GM12878 (cell line): ENCODE results near the gene CGGBP1.

Source experiments
- BHLHE40 ChIP-seq, 2 experiments: fragments of 450-650 bp in 1 of 2; IDR thresholded peaks; 2 replicates each; pipeline ENCODE4 v1.6.1; 2011 to 2017; ENCODE audit warnings: low read depth in 2 of 2, borderline replicate concordance in 1 of 2, improper control_type of control experiment in 1 of 2, low read length in 1 of 2, mild to moderate bottlenecking in 1 of 2
- EZH2 ChIP-seq: IDR thresholded peaks from 2 replicates; pipeline ENCODE4 v1.6.1; 2012; ENCODE audit warnings: low read depth, mild to moderate bottlenecking, control low read depth, inconsistent platforms, low read length, borderline replicate concordance; ENCODE audit not compliant: control insufficient read depth
- HDGF ChIP-seq: fragments of 450-650 bp; IDR thresholded peaks from 2 replicates; pipeline ENCODE4 v1.6.1; 2016; ENCODE audit warnings: antibody characterized with exemption
- PKNOX1 ChIP-seq: fragments of 450-650 bp; IDR thresholded peaks from 2 replicates; pipeline ENCODE4 v1.6.1; 2016; ENCODE audit warnings: mild to moderate bottlenecking
- POLR2A ChIP-seq: IDR thresholded peaks from 2 replicates; pipeline ENCODE4 v1.6.1; 2011; ENCODE audit warnings: low read depth, mild to moderate bottlenecking, low read length
- RAD21 ChIP-seq: IDR thresholded peaks from 2 replicates; pipeline ENCODE4 v1.6.1; 2011; ENCODE audit warnings: mild to moderate bottlenecking, low read depth, low read length, moderate library complexity; ENCODE audit not compliant: insufficient read depth

GRCh38 chr3:88002448-88002847 lies 56.4 kb downstream of the CGGBP1 start:
- TF ChIP-seq EZH2 (no peak), RAD21 (no peak), POLR2A (no peak), BHLHE40 (IDR thresholded peaks at IDR 0.05; ENCODE audit: borderline replicate concordance in 1 of 2, low read depth in 2 of 2, low read length in 1 of 2) (no peak), PKNOX1 (no peak), HDGF (no peak)
